HG03457 (cell line): ENCODE data around the gene PLD4.
"Not testable (repeated sequence)": the region's sequence is repeated elsewhere in the genome, so short reads cannot be mapped to it uniquely, and the experiment has no call there.

Experiments used
- ATAC-seq: cut with Tn5 transposase; IDR thresholded peaks from one replicate; pipeline ENCODE4 v1.9.1; 2021; ENCODE audit warnings: moderate number of reproducible peaks; ENCODE audit not compliant: unreplicated experiment

The PLD4 gene

DNA sequence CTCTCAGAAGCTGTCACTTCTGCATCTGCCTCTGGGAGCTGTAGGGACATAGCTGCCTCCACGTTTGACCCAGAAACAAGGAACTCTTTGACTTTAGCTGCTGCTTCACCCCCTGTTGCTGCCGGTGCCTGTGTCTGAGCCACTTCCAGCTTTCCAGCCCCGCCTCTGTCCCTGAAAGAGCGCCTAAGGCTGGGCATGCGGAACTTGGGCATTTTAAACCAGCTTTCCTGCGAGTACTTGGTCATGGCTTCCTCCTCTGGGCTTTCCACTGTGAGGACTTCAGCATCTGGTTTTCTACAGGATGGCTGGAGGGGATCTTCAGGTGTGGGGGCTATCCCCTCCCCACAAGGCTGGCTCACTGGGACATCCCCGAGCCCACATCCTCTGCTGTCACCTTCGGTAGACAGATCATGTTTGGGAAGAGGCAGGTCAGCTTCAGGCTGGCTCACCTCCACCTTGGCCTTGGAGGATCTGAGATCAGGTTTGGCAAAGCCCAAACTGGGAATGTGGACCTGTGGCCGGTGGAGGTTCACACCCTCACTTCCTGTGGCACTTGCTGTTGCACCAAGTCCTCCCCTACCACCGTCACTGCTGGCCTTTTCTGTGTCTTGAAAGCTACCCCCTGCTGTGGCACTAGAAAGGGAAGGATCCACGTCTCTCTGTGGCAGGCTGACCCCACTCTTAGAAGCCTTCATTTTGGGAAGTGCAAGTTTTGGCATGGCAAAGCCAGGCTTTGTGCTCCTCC is 15.2 kb downstream of the PLD4 start:
- ATAC-seq, result no peak

DNA sequence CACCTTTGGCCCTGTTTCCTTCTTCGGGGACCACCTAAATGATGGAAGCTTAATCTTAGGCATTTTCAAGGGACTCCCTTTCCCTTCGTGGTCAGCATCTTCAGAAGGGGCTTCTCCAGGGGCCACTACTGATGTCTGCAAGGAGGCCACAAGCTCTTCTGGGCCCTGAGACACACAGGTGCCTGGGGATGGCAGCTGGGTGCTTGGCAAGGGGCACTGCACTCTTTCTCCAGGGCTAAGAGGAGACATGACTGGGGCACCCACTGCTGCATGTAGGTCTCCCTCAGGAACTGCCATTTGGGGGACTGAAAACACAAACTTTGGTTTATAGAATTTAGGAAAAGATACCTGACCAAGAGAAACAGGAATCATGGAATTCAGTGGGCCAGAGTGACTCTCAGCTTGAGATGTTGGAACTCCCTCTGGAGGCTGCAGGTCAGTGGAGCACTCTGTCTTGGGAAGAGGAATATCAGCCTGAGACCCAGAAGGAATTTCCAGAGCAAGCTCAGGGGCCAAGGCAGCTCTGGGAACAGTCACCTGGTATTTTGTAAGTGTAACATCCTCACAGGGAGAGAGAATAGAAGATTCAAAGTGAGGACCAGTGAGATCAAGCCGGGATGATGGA is 16.0 kb downstream of the PLD4 start:
- no peak for ATAC-seq

DNA sequence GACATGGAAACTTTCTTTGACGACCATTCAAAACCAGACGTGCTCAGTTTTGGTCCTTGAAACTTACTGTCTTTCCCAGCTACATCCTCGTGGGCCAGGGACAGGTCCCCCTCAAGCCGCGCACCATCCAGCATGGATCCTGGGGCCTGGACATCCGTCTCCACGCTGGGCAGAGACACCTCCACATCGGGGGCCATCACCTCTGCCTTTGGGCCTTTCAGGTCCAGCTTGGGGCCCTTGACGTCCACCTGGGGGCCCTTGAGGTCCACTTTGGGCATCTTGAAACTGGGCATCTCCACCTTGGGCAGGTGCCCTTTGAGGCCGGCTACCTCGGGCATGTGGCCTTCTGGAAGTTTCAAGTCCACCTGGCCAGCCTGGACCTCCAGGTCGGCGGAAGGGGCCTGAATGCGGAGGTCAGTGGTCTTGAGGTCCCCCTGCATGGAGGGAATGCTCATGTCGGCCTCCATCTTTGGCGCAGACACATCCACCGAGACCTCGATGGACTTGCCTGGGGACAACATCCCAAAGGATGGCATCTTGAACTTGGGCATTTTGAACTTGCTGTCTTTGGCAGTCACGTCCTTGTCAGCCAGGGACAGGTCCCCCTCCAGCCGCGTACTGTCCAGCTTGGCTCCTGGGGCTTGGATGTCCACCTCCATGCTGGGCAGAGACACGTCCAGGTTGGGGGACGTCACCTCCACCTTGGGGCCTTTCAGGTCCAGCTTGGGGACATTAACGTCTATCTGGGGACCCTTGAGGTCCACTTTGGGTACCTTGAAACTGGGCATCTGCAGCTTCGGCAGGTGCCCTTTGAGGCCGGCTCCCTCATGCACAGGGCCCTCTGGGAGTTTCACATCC is 17.1 kb downstream of the PLD4 start:
- no peak for ATAC-seq

GRCh38 chr14:104942586-104942985 is 17.9 kb downstream of the PLD4 start:
- ATAC-seq, result no peak

DNA sequence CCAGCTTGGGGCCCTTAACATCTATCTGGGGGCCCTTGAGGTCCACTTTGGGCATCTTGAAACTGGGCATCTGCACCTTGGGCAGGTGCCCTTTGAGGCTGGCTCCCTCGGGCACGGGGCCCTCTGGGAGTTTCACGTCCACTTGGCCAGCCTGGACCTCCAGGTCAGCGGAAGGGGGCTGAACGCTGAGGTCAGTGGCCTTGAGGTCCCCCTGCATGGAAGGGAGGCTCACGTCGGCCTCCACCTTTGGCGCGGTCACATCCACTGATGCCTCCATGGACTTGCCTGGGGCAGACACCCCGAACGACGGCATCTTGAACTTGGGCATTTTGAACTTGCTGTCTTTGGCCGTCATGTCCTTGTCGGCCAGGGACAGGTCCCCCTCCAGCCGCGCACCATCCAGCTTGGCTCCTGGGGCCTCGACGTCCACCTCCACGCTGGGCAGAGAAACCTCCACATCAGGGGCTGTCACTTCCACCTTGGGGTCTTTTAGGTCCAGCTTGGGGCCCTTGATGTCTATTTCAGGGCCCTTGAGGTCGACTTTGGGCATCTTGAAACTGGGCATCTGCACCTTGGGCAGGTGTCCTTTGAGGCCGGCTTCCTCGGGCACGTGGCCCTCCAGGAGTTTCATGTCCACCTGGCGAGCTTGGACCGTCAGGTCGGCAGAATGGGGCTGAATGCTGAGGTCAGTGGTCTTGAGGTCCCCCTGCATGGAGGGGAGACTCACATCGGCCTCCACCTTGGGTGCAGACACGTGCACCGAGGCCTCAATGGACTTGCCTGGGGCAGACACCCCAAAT is 18.7 kb downstream of the PLD4 start:
- ATAC-seq, result not testable (repeated sequence)

DNA sequence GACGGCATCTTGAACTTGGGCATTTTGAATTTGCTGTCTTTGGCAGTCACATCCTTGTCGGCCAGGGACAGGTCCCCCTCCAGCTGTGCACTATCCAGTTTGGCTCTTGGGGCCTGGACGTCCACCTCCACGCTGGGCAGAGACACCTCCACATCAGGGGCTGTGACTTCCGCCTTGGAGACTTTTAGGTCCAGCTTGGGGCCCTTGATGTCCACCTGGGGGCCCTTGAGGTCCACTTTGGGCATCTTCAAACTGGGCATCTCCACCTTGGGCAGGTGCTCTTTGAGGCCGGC is 19.3 kb downstream of the PLD4 start:
- ATAC-seq, result not testable (repeated sequence)

DNA sequence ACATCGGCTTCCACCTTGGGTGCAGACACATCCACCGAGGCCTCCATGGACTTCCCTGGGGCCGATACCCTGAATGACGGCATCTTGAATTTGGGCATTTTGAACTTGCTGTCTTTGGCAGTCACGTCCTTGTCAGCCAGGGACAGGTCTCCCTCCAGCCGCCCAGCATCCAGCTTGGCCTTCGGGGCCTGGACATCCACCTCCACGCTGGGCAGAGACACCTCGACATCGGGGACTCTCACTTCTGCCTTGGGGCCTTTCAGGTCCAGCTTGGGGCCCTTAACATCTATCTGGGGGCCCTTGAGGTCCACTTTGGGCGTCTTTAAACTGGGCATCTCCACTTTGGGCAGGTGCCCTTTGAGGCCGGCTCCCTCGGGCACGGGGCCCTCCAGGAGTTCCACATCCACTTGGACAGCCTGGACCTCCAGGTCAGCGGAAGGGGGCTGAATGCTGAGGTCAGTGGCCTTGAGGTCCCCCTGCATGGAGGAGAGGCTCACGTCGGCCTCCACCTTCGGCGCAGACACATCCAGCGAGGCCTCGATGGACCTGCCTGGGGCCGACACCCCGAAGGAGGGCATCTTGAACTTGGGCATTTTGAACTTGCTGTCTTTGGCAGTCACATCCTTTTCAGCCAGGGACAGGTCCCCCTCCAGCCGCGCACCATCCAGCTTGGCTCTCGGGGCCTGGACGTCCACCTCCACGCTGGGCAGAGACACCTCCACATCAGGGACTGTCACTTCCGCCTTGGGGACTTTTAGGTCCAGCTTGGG is 19.9 kb downstream of the PLD4 start:
- ATAC-seq, result not testable (repeated sequence)

GRCh38 chr14:104945266-104945665 is 20.6 kb downstream of the PLD4 start:
- not testable (repeated sequence) for ATAC-seq

DNA sequence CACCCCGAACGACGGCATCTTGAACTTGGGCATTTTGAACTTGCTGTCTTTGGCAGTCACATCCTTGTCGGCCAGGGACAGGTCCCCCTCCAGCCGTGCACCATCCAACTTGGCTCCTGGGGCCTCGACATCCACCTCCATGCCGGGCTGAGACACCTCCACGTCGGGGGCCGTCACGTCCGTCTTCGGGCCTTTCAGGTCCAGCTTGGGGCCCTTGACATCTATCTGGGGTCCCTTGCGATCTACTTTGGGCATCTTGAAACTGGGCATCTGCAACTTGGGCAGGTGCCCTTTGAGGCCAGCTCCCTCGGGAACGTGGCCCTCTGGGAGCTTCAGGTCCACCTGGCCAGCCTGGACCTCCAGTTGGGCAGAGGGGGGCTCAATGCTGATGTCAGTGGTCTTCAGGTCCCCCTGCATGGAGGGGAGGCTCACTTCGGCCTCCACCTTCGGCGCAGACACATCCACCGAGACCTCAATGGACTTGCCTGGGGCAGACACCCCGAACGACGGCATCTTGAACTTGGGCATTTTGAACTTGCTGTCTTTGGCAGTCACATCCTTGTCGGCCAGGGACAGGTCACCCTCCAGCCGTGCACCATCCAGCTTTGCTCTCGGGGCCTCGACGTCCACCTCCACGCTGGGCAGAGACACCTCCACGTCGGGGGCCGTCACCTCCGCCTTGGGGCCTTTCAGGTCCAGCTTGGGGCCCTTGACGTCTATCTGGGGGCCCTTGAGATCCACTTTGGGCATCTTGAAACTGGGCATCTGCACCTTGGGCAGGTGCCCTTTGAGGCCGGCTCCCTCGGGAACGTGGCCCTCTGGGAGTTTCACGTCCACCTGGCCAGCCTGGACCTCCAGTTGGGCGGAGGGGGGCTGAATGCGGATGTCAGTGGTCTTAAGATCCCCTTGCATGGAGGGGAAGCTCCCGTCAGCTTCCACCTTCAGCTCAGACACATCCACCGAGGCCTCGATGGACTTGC is 21.6 kb downstream of the PLD4 start:
- not testable (repeated sequence) for ATAC-seq

DNA sequence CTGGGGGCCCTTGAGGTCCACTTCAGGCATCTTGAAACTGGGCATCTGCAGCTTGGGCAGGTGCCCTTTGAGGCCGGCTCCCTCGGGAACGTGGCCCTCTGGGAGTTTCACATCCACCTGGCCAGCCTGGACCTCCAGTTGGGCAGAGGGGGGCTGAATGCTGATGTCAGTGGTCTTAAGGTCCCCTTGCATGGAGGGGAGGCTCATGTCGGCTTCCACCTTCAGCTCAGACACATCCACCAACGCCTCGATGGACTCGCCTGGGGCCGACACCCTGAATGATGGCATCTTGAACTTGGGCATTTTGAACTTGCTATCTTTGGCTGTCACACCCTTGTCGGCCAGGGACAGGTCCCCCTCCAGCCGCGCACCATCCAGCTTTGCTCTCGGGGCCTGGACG is 22.5 kb downstream of the PLD4 start:
- not testable (repeated sequence) for ATAC-seq

- ATAC-seq, result not testable (repeated sequence)
Observed at GRCh38 chr14:104947881-104948735, 23.4 kb downstream of the PLD4 start.

DNA sequence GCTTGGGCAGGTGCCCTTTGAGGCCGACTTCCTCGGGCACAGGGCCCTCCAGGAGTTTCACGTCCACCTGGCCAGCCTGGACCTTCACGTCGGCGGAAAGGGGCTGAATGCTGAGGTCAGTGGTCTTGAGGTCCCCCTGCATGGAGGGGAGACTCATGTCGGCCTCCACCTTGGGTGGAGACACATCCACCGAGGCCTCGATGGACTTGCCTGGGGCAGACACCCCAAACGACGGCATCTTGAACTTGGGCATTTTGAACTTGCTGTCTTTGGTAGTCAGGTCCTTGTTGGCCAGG is 24.0 kb downstream of the PLD4 start:
- ATAC-seq, result no peak

GRCh38 chr14:104949406-104949955 is 24.8 kb downstream of the PLD4 start:
- not testable (repeated sequence) for ATAC-seq

GRCh38 chr14:104950021-104950420 is 25.3 kb downstream of the PLD4 start:
- no peak for ATAC-seq

DNA sequence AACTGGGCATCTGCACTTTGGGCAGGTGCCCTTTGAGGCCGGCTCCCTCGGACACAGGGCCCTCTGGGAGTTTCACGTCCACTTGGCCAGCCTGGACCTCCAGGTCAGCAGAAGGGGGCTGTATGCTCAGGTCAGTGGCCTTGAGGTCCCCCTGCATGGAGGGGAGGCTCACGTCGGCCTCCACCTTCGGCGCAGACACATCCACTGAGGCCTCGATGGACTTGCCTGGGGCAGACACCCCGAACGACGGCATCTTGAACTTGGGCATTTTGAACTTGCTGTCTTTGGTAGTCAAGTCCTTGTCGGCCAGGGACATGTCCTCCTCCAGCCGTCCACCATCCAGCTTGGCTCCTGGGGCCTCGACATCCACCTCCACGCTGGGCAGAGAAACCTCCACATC is 26.0 kb downstream of the PLD4 start:
- not testable (repeated sequence) for ATAC-seq

GRCh38 chr14:104951863-104952657 is 27.4 kb downstream of the PLD4 start:
- not testable (repeated sequence) for ATAC-seq

GRCh38 chr14:104953097-104953496 is 28.4 kb downstream of the PLD4 start:
- ATAC-seq, result no peak
